ENCODE measurements around the gene HPCAL1.

HPCAL1 gene

GRCh38 chr2:10447895-10448575 is 145.3 kb downstream of the HPCAL1 start, which contains the start of gene ODC1:
TSS of gene ODC1 (minus strand) at chr2:10448327. CDS start at chr2:10445032, 3,295 bp downstream.
- peak within 1 kb of the TSS; percentile 96 to 99 (median 98) for H3K27ac ChIP-seq
- H3K9me3 ChIP-seq (replicated peaks in 1 of 11), result peaks cover 0 to 14% (median 7%) of the 10 kb centered on the region in 11 experiments; a peak in 10 of 22 replicates
- no peak for TF ChIP-seq Cebpa-rat (IDR thresholded peaks at IDR 0.05)
- H3K27me3 ChIP-seq, result no peaks in the 10 kb centered on the region
- peak within 1 kb of the TSS; percentile 92 to 99 (median 97) for H3K4me2 ChIP-seq
- peak within 1 kb of the TSS; percentile 93 to 99 (median 97) for H3K9ac ChIP-seq
- peaks cover 7 to 50% (median 47%) of the 10 kb centered on the region in 11 experiments; a peak in 20 of 22 replicates for H4K20me1 ChIP-seq
- peak within 1 kb of the TSS; percentile 70 to 88 (median 80) for H3K4me3 ChIP-seq
- peaks cover 32 to 67% (median 58%) of the 10 kb centered on the region in 10 experiments for H3K4me1 ChIP-seq
- peaks cover 16 to 30% (median 22%) of the 10 kb centered on the region in 11 experiments for H3K36me3 ChIP-seq

GRCh38 chr2:10448576-10449485 is 146.1 kb downstream of the HPCAL1 start:
- TF ChIP-seq Cebpa-rat (IDR thresholded peaks at IDR 0.05), result no peak
- H3K9ac ChIP-seq, result peak overlapping the region; percentile 83 to 93 (median 88)
- H3K36me3 ChIP-seq, result peaks cover 8 to 22% (median 14%) of the 10 kb centered on the region in 11 experiments; a peak in 21 of 22 replicates
- peak overlapping the region; percentile 86 to 99 (median 97) for H3K4me2 ChIP-seq
- H4K20me1 ChIP-seq, result peaks cover 7 to 43% (median 40%) of the 10 kb centered on the region in 11 experiments; a peak in 20 of 22 replicates
- peaks cover 0 to 14% (median 7%) of the 10 kb centered on the region in 11 experiments; a peak in 10 of 22 replicates for H3K9me3 ChIP-seq (replicated peaks in 1 of 11)
- peaks cover 35 to 73% (median 66%) of the 10 kb centered on the region in 10 experiments for H3K4me1 ChIP-seq
- no peaks in the 10 kb centered on the region for H3K27me3 ChIP-seq
- H3K27ac ChIP-seq, result peak overlapping the region; percentile 62 to 98 (median 92); a peak in 21 of 22 replicates
- H3K4me3 ChIP-seq, result peak overlapping the region; percentile 57 to 74 (median 68)

DNA sequence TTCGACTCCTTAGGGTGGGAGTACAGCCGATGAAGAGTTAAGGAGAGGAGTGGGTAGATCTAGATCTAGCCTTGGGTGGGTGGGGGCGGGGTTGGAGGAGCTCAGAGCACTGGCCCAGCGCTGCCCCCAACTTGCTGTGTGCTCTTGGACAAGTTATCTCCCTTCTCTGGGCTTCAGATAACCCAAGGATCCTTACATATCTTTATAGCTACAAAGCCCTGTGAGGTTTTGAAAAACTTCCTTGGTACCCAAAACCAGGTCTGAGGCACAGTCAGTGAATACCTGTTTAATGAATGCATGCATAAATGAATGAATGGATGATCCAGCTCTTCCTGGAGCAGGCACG is 146.8 kb downstream of the HPCAL1 start:
- Histone ChIP-seq H3K9ac (peak overlapping the region; percentile 83 to 93 (median 88); a peak in 20 of 22 replicates), H3K4me3 (peak overlapping the region; percentile 57 to 74 (median 68); a peak in 16 of 20 replicates)

DNA sequence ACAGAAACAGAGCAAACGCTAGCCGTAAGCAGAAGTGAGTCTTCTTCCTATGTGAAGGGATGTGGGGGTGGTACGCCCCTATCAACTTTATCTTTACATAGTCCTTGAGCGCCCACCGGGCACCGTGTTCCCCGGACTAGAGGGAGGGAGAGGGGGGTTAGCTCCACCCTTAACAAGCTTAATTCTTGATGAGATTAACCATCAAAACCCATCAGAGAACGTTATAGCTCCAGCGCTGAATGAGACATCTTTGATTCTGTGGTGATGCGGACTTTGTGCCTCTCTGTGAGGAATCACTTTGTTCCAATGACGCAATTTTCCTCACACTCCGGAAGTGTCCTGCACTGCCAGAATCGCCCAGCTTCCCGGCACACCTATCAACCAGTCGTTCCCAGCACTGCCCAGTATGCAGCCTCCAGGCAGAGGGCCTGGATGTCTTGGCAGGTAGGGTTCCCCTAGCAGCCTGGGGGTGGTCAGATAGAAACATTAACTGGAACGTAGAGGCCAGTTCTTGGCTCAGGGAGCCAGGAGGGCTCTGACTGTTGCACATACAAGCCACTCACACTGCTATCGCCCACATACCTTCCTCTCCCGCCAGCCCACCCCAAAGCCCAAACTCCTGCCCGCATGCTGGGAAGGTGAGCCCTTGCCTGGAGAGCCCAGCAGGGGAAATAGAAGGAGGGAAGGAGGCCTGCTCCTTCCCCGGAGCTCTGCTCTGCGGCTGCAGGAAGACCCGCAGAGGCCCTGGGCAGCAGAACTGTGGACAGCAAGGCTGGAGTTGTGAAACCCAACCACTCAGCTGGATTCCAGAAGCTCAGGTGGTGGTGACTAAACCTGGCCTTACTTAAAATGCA is 147.4 kb downstream of the HPCAL1 start:
- peak overlapping the region; percentile 86 to 99 (median 97); a peak in 18 of 22 replicates for H3K4me2 ChIP-seq
- peaks cover 26 to 74% (median 68%) of the 10 kb centered on the region in 10 experiments for H3K4me1 ChIP-seq
- H3K9ac ChIP-seq, result no peak overlapping the region

More for the DNA sequence above, 146.8 kb downstream of the HPCAL1 start:
- peaks cover 2 to 15% (median 8%) of the 10 kb centered on the region in 11 experiments; a peak in 21 of 22 replicates for H3K36me3 ChIP-seq
- H3K27ac ChIP-seq, result peak overlapping the region in 9 of 11 experiments; percentile 89 to 98 (median 94); a peak in 17 of 22 replicates
- peaks cover 0 to 14% (median 7%) of the 10 kb centered on the region in 11 experiments; a peak in 10 of 22 replicates for H3K9me3 ChIP-seq (replicated peaks in 1 of 11)
- no peaks in the 10 kb centered on the region for H3K27me3 ChIP-seq
- no peak for TF ChIP-seq Cebpa-rat (IDR thresholded peaks at IDR 0.05)
- H3K4me1 ChIP-seq, result peaks cover 32 to 75% (median 68%) of the 10 kb centered on the region in 10 experiments
- H4K20me1 ChIP-seq, result peaks cover 7 to 36% (median 33%) of the 10 kb centered on the region in 11 experiments; a peak in 20 of 22 replicates
- peak overlapping the region; percentile 86 to 99 (median 97) for H3K4me2 ChIP-seq

DNA sequence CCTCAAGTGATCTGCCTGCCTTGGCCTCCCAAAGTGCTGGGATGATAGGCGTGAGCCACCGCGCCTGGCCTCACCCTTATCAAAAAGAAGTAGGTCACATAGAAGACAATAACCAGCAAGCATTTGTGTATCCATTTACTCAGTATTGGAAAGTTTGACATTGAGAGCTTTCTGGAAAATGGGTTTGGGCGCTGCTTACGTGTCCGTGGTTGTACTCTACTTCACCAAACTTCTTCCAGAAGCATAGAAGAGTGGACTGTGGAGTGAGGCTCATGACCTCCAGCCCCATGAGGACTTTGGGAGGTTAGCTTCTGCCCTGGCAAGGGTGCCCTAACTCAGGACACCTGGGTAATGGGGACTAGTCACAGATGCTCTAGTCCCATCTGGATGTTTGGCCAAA is 149.1 kb downstream of the HPCAL1 start:
- no peaks in the 10 kb centered on the region for H3K27me3 ChIP-seq
- no peak for TF ChIP-seq Cebpa-rat (IDR thresholded peaks at IDR 0.05)
- peaks cover 8 to 59% (median 54%) of the 10 kb centered on the region in 10 experiments for H3K4me1 ChIP-seq
- peaks cover 0 to 13% (median 10%) of the 10 kb centered on the region in 11 experiments; a peak in 17 of 22 replicates for H4K20me1 ChIP-seq
- H3K4me3 ChIP-seq, result no peak overlapping the region
- peak overlapping the region in 8 of 11 experiments; percentile 39 to 76 (median 60); a peak in 10 of 22 replicates for H3K4me2 ChIP-seq
- H3K36me3 ChIP-seq, result peaks cover 0 to 4% (median 0%) of the 10 kb centered on the region in 11 experiments; a peak in 1 of 22 replicates
- H3K9ac ChIP-seq, result no peak overlapping the region
- peaks cover 0 to 14% (median 7%) of the 10 kb centered on the region in 11 experiments; a peak in 10 of 22 replicates for H3K9me3 ChIP-seq (replicated peaks in 1 of 11)
- no peak overlapping the region for H3K27ac ChIP-seq

More for the DNA sequence above, 147.4 kb downstream of the HPCAL1 start:
- TF ChIP-seq Cebpa-rat (IDR thresholded peaks at IDR 0.05), result no peak; a peak in 1 of 22 replicates
- no peaks in the 10 kb centered on the region for H3K27me3 ChIP-seq
- H4K20me1 ChIP-seq, result peaks cover 5 to 30% (median 27%) of the 10 kb centered on the region in 11 experiments; a peak in 20 of 22 replicates
- H3K36me3 ChIP-seq, result peaks cover 0 to 9% (median 2%) of the 10 kb centered on the region in 11 experiments; a peak in 10 of 22 replicates
- no peak overlapping the region for H3K27ac ChIP-seq
- H3K4me3 ChIP-seq, result no peak overlapping the region
- H3K9me3 ChIP-seq (replicated peaks in 1 of 11), result peaks cover 0 to 14% (median 7%) of the 10 kb centered on the region in 11 experiments; a peak in 10 of 22 replicates

GRCh38 chr2:10452312-10452711 is 149.6 kb downstream of the HPCAL1 start:
- H3K36me3 ChIP-seq, result peaks cover 0 to 4% (median 0%) of the 10 kb centered on the region in 11 experiments; a peak in 1 of 22 replicates
- peak overlapping the region in 8 of 11 experiments; percentile 39 to 76 (median 60); a peak in 16 of 22 replicates for H3K4me2 ChIP-seq
- H3K9me3 ChIP-seq (replicated peaks in 1 of 11), result peaks cover 0 to 14% (median 7%) of the 10 kb centered on the region in 11 experiments; a peak in 10 of 22 replicates
- no peak overlapping the region for H3K27ac ChIP-seq
- H3K9ac ChIP-seq, result no peak overlapping the region
- no peaks in the 10 kb centered on the region for H3K27me3 ChIP-seq
- no peak for TF ChIP-seq Cebpa-rat (IDR thresholded peaks at IDR 0.05)
- H4K20me1 ChIP-seq, result peaks cover 0 to 8% (median 5%) of the 10 kb centered on the region in 11 experiments; a peak in 13 of 22 replicates
- H3K4me1 ChIP-seq, result peaks cover 3 to 57% (median 51%) of the 10 kb centered on the region in 10 experiments; a peak in 19 of 20 replicates
- H3K4me3 ChIP-seq, result no peak overlapping the region

Data from BLaER1 treated with 17β-estradiol and CSF1 and Interleukin-3, amounts not matched to agents 10 nM and 100 nM (cell line).